Stimulated activated CD8-positive, alpha-beta memory T cell treated with anti-CD3 and anti-CD28 coated beads, Interleukin-4, amount 100 ng/mL, for 24 hours (primary cell): ENCODE data around the gene CD79B.
"Not testable (repeated sequence)": the region's sequence is repeated elsewhere in the genome, so short reads cannot be mapped to it uniquely, and the experiment has no call there.

ENCODE experiments used
- DNase-seq: peaks from one replicate; pipeline ENCODE4 v3.0.0-alpha.2; 2020; ENCODE audit warnings: low read depth

The CD79B gene

GRCh38 chr17:63910096-63910495, 22.0 kb downstream of the CD79B start:
- DNase-seq = no peak

- not testable (repeated sequence) for DNase-seq
Measured at GRCh38 chr17:63909586-63909985, 22.5 kb downstream of the CD79B start.

- DNase-seq = not testable (repeated sequence)
Measured at GRCh38 chr17:63907161-63907778, 24.9 kb downstream of the CD79B start.

- not testable (repeated sequence) for DNase-seq
Measured at GRCh38 chr17:63904796-63905195, 27.3 kb downstream of the CD79B start.

GRCh38 chr17:63903787-63904201, 28.3 kb downstream of the CD79B start:
- DNase-seq = not testable (repeated sequence)

GRCh38 chr17:63901971-63902370, 30.2 kb downstream of the CD79B start:
- DNase-seq = not testable (repeated sequence)

- DNase-seq = not testable (repeated sequence)
Measured at GRCh38 chr17:63898899-63899798, 33.0 kb downstream of the CD79B start.

- not testable (repeated sequence) for DNase-seq
Measured at GRCh38 chr17:63896524-63897354, 35.4 kb downstream of the CD79B start, which contains the start of gene CSH1. Gene CSH1, minus strand, starts transcription at chr17:63896574. Its CDS starts 63 bp downstream, at chr17:63896511.

GRCh38 chr17:63894821-63895220, 37.3 kb downstream of the CD79B start:
- not testable (repeated sequence) for DNase-seq

- DNase-seq = not testable (repeated sequence)
Measured at GRCh38 chr17:63894021-63894420, 38.1 kb downstream of the CD79B start.

- not testable (repeated sequence) for DNase-seq
Measured at GRCh38 chr17:63892316-63893037, 39.7 kb downstream of the CD79B start.

- not testable (repeated sequence) for DNase-seq
Measured at GRCh38 chr17:63889026-63889848, 42.9 kb downstream of the CD79B start.

GRCh38 chr17:63885119-63885518, 47.0 kb downstream of the CD79B start:
- not testable (repeated sequence) for DNase-seq

GRCh38 chr17:63882626-63883126, 49.5 kb downstream of the CD79B start:
- DNase-seq = not testable (repeated sequence)

GRCh38 chr17:63881935-63882601, 50.1 kb downstream of the CD79B start, which contains the start of gene GH2:
Gene GH2, minus strand, starts transcription at chr17:63881944. Its CDS starts 143 bp downstream, at chr17:63881801.
- peak; percentile 24 for DNase-seq

GRCh38 chr17:63881337-63881736, 50.8 kb downstream of the CD79B start:
- not testable (repeated sequence) for DNase-seq

- DNase-seq = no peak
Measured at GRCh38 chr17:63880706-63881105, 51.4 kb downstream of the CD79B start.
